Panc1 (cell line): ENCODE measurements around the gene SYCP3.

Experiments
- POLR2AphosphoS5 ChIP-seq: IDR thresholded peaks from 2 replicates; pipeline ENCODE4 v1.6.1; 2012; ENCODE audit warnings: mild to moderate bottlenecking, low read depth, low read length, moderate library complexity
- REST ChIP-seq, 2 experiments: IDR thresholded peaks; 2 replicates each; pipeline ENCODE4 v1.6.1; 2011 to 2012; ENCODE audit warnings: low read depth in 2 of 2, control low read depth in 1 of 2, low read length in 1 of 2, mild to moderate bottlenecking in 1 of 2, moderate library complexity in 1 of 2; ENCODE audit not compliant: insufficient read depth in 1 of 2
- TCF7L2 ChIP-seq: IDR thresholded peaks from 2 replicates; pipeline ENCODE4 v1.6.1; 2011; ENCODE audit warnings: mild to moderate bottlenecking, low read depth, low read length, inconsistent platforms
- TF ChIP-seq, protein P1 (sequence below): fragments of 450-650 bp; IDR thresholded peaks from 2 replicates; pipeline ENCODE4 v1.5.1; 2017; ENCODE audit warnings: mild to moderate bottlenecking

- TF ChIP-seq, protein P1, sequence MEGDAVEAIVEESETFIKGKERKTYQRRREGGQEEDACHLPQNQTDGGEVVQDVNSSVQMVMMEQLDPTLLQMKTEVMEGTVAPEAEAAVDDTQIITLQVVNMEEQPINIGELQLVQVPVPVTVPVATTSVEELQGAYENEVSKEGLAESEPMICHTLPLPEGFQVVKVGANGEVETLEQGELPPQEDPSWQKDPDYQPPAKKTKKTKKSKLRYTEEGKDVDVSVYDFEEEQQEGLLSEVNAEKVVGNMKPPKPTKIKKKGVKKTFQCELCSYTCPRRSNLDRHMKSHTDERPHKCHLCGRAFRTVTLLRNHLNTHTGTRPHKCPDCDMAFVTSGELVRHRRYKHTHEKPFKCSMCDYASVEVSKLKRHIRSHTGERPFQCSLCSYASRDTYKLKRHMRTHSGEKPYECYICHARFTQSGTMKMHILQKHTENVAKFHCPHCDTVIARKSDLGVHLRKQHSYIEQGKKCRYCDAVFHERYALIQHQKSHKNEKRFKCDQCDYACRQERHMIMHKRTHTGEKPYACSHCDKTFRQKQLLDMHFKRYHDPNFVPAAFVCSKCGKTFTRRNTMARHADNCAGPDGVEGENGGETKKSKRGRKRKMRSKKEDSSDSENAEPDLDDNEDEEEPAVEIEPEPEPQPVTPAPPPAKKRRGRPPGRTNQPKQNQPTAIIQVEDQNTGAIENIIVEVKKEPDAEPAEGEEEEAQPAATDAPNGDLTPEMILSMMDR, result no peak
- no peak for TF ChIP-seq TCF7L2
- TF ChIP-seq POLR2AphosphoS5, result no peak
- no peak for TF ChIP-seq REST (IDR thresholded peaks at IDR 0.05; ENCODE audit: insufficient read depth in 1 of 2, low read depth in 2 of 2, low read length in 1 of 2)
These were observed 53.1 kb downstream of the SYCP3 start for GRCh38 chr12:101686176-101686575.
